Body of pancreas (tissue), 4 donors: ENCODE measurements around the gene CYP2C18. TPM values are rescaled to one million over a fixed set of nuclear protein-coding genes. Genes with fewer than 3 reads are reported as not detected.

Experiments
- ATAC-seq: fragments of 150-250 bp; one replicate; pipeline ENCODE4 v1.9.1; 2016
- DNase-seq, 4 donors: peaks; one replicate each; pipeline ENCODE4 v3.0.0-alpha.2; 2019
- H3K27ac ChIP-seq, 4 donors: fragments of 200-600 bp; sonication (generic); 1 replicate in 3 of 4; 2 replicates in 1 of 4; pipeline versions ENCODE4 v1.5.1 to v1.6.1; 2016 to 2019; ENCODE audit warnings: mild to moderate bottlenecking in 1 of 4, mixed read lengths in 1 of 4, moderate library complexity in 1 of 4
- H3K27me3 ChIP-seq, 2 donors: fragments of 200-600 bp; sonication (generic); one replicate each; pipeline ENCODE4 v1.6.0; 2016; ENCODE audit warnings: mild to moderate bottlenecking in 1 of 2
- H3K36me3 ChIP-seq, 2 donors: fragments of 200-600 bp; sonication (generic); replicated peaks in 1 of 2; 2 replicates each; pipeline ENCODE4 v1.5.1; 2016; ENCODE audit warnings: low read depth in 2 of 2; ENCODE audit not compliant: insufficient read depth in 1 of 2
- H3K4me1 ChIP-seq: fragments of 200-600 bp; sonication (generic); one replicate; pipeline ENCODE4 v1.6.0; 2016
- H3K4me3 ChIP-seq, 2 donors: fragments of 200-600 bp; sonication (generic); 1 replicate in 1 of 2; 2 replicates in 1 of 2; pipeline ENCODE4 v1.5.1; 2016 to 2019
- H3K9me3 ChIP-seq, 3 donors: fragments of 200-600 bp; sonication (generic); 1 replicate in 2 of 3; 2 replicates in 1 of 3; pipeline ENCODE4 v1.5.1; 2016
- POLR2A ChIP-seq, 3 donors: fragments of 450-650 bp; IDR thresholded peaks; one replicate each; pipeline ENCODE4 v1.6.1; 2016; ENCODE audit warnings: antibody characterized with exemption in 3 of 3, mild to moderate bottlenecking in 2 of 3
- WGBS, 2 donors: methylation state at CpG; one replicate each; pipeline ENCODE4 v1.1.5; 2017; 5-methylcytosine and 5-hydroxymethylcytosine counted together
- intact Hi-C: fragments of 100-400 bp; cut with DNase I; formaldehyde crosslinking; loops from one replicate; pipeline ENCODE4 v1.15.1; 2023
- total RNA-seq, 2 donors: library from RNA; depleted of rRNA; stranded (reverse); fragments of >200 nt; gene quantifications; one replicate each; pipeline ENCODE4 v1.1.0, GENCODE V29; 2016
- TF ChIP-seq, protein P1 (sequence below), 7 experiments: fragments of 450-650 bp in 4 of 7; fragments of 200-600 bp in 3 of 7; sonication (generic) in 3 of 7; IDR thresholded peaks; one replicate each; pipeline ENCODE4 v1.5.1; 2016 to 2019; ENCODE audit warnings: antibody characterized with exemption in 7 of 7

CYP2C18 gene
- total RNA-seq, 2 donors from 2014 or later: 3.9 TPM; not detected in 1

GRCh38 chr10:94785211-94785610 lies 101.7 kb downstream of the CYP2C18 start:
- DNase-seq (no peak), ATAC-seq (no peak)
- Histone ChIP-seq H3K9me3 (no peaks in the 10 kb centered on the region), H3K27ac (no peak overlapping the region), H3K4me1 (no peaks in the 10 kb centered on the region), H3K4me3 (no peak overlapping the region), H3K27me3 (no peaks in the 10 kb centered on the region), H3K36me3 (no peaks in the 10 kb centered on the region)
- no peak for TF ChIP-seq POLR2A (IDR thresholded peaks at IDR 0.05)
- TF ChIP-seq, protein P1, sequence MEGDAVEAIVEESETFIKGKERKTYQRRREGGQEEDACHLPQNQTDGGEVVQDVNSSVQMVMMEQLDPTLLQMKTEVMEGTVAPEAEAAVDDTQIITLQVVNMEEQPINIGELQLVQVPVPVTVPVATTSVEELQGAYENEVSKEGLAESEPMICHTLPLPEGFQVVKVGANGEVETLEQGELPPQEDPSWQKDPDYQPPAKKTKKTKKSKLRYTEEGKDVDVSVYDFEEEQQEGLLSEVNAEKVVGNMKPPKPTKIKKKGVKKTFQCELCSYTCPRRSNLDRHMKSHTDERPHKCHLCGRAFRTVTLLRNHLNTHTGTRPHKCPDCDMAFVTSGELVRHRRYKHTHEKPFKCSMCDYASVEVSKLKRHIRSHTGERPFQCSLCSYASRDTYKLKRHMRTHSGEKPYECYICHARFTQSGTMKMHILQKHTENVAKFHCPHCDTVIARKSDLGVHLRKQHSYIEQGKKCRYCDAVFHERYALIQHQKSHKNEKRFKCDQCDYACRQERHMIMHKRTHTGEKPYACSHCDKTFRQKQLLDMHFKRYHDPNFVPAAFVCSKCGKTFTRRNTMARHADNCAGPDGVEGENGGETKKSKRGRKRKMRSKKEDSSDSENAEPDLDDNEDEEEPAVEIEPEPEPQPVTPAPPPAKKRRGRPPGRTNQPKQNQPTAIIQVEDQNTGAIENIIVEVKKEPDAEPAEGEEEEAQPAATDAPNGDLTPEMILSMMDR (IDR thresholded peaks at IDR 0.05): no peak
- intact Hi-C loops: no loop called here
- WGBS, 2 donors: 48 to 53% methylated on average over 2 of the region's 2 CpGs

Other genes starting within 250 kb of the CYP2C18 start
- 1 to 10 TPM; 3.0 to 3.9 TPM for gene HELLS, start 137.9 kb upstream of the CYP2C18 start, total RNA-seq
- gene CYP2C19, start 79.0 kb downstream of the CYP2C18 start, total RNA-seq: under 1 TPM in 1 of 2 donors, not detected in 1; 0.78 TPM